Right lobe of liver (tissue), 6 donors: ENCODE results near the gene HGD. TPM values are rescaled to one million over a fixed set of nuclear protein-coding genes. Genes with fewer than 3 reads are reported as not detected.

Experiments
- ATAC-seq, 4 donors: fragments of 200-7000 bp; cut with Tn5 transposase; one replicate each; pipeline ENCODE4 v1.9.1; 2020; ENCODE audit warnings: mild to moderate bottlenecking in 4 of 4, moderate library complexity in 4 of 4
- DNase-seq, 3 donors: peaks; one replicate each; pipeline ENCODE4 v3.0.0-alpha.2; 2020
- H3K27ac ChIP-seq, 3 donors: fragments of 200-600 bp; one replicate each; pipeline ENCODE4 v1.8.0; 2022
- H3K27me3 ChIP-seq, 2 donors: fragments of 200-600 bp; one replicate each; pipeline ENCODE4 v1.8.0; 2022
- H3K36me3 ChIP-seq, 4 donors: fragments of 200-600 bp; sonication (generic) in 1 of 4; one replicate each; pipeline versions ENCODE4 v1.5.1 to v1.8.0; 2017 to 2022; ENCODE audit warnings: control low read depth in 1 of 4
- H3K4me1 ChIP-seq, 4 donors: fragments of 200-600 bp; sonication (generic) in 1 of 4; one replicate each; pipeline versions ENCODE4 v1.5.1 to v1.8.0; 2017 to 2022; ENCODE audit warnings: control low read depth in 1 of 4
- H3K4me3 ChIP-seq, 3 donors: fragments of 200-600 bp; one replicate each; pipeline ENCODE4 v1.8.0; 2022
- H3K9me3 ChIP-seq, 4 donors: fragments of 200-600 bp; sonication (generic) in 1 of 4; one replicate each; pipeline versions ENCODE4 v1.5.1 to v1.8.0; 2017 to 2022; ENCODE audit warnings: control low read depth in 1 of 4
- CTCF ChIP-seq, 4 donors: fragments of 200-600 bp in 3 of 4; fragments of 450-650 bp in 1 of 4; IDR thresholded peaks; one replicate each; pipeline versions ENCODE4 v1.5.1 to v1.8.0; 2016 to 2022; ENCODE audit warnings: antibody characterized with exemption in 4 of 4, mild to moderate bottlenecking in 2 of 4
- POLR2A ChIP-seq: fragments of 450-650 bp; IDR thresholded peaks from one replicate; pipeline ENCODE4 v1.6.1; 2017; ENCODE audit warnings: antibody characterized with exemption, mild to moderate bottlenecking
- WGBS: methylation state at CpG from one replicate; pipeline ENCODE4 v1.1.6; 2018; ENCODE audit warnings: low coverage, low lambda C conversion rate; ENCODE audit not compliant: insufficient coverage; ENCODE audit errors: missing lambda C conversion rate; 5-methylcytosine and 5-hydroxymethylcytosine counted together
- intact Hi-C, 2 donors: fragments of 100-400 bp; cut with DNase I; formaldehyde crosslinking; loops; one replicate each; pipeline versions ENCODE4 v1.11.2 to v1.14.1; 2022
- total RNA-seq, 6 experiments: library from RNA; depleted of rRNA in 2 of 6; stranded (reverse); fragments of >200 nt in 2 of 6; fragmentation: NEBNext Ultra II Directional in 3 of 6; extraction: Animal tissue kit (Norgen Biotek cat#: 25700) in 3 of 6; gene quantifications; one replicate each; pipeline versions ENCODE4 v1.1.0 to v1.2.4, GENCODE V29; 2016 to 2023
- donor health status: DM: no; HTN: yes; CAD: no.
- donor health status: DM: no; HTN: no; CAD: no.
- donor health status: DM: no; HTN: no; CAD: no.
- donor health status: DM: no; HTN: yes; CAD: no.
- donor health status: DM: no; HTN: yes; CAD: no.

The HGD gene
- total RNA-seq, 6 experiments from 2014 or later = 117 to 610 (median 341) TPM

- no peak for TF ChIP-seq CTCF (IDR thresholded peaks at IDR 0.05)
- no peak for TF ChIP-seq POLR2A
- H3K4me3 ChIP-seq = no peak overlapping the region
- H3K9me3 ChIP-seq = no peaks in the 10 kb centered on the region
- DNase-seq = no peak
- peak in 3 of 4 donors; percentile 33 to 41 (median 38) for ATAC-seq
- WGBS = 58% methylated on average over 5 of the region's 5 CpGs
- H3K36me3 ChIP-seq = peaks cover 0 to 76% (median 5%) of the 10 kb centered on the region in 4 donors
- H3K27ac ChIP-seq = peak overlapping the region in 1 of 3 donors; percentile 21
- no peaks in the 10 kb centered on the region for H3K27me3 ChIP-seq
- H3K4me1 ChIP-seq = peaks cover 0 to 18% (median 0%) of the 10 kb centered on the region in 4 donors
- intact Hi-C loops = no loop called here
Observed at GRCh38 chr3:120661945-120662344, 20.1 kb downstream of the HGD start.

- intact Hi-C loops = no loop called here
- H3K27me3 ChIP-seq = no peaks in the 10 kb centered on the region
- no peak for TF ChIP-seq CTCF (IDR thresholded peaks at IDR 0.05)
- no peak for TF ChIP-seq POLR2A
- H3K4me3 ChIP-seq = no peak overlapping the region
- peaks cover 0 to 14% (median 0%) of the 10 kb centered on the region in 4 donors for H3K4me1 ChIP-seq
- H3K9me3 ChIP-seq = no peaks in the 10 kb centered on the region
- peak overlapping the region in 2 of 3 donors; percentile 8 to 21 for H3K27ac ChIP-seq
- peaks cover 0 to 76% (median 5%) of the 10 kb centered on the region in 4 donors for H3K36me3 ChIP-seq
- DNase-seq = no peak
- peak in 2 of 4 donors; percentile 55 to 78 for ATAC-seq
- WGBS = 20% methylated on average over 2 of the region's 2 CpGs
Observed at GRCh38 chr3:120661106-120661905, 20.7 kb downstream of the HGD start.

- Histone ChIP-seq H3K9me3 (no peaks in the 10 kb centered on the region), H3K27me3 (no peaks in the 10 kb centered on the region), H3K36me3 (peaks cover 0 to 77% (median 9%) of the 10 kb centered on the region in 4 donors), H3K27ac (no peak overlapping the region), H3K4me1 (peaks cover 0 to 11% (median 0%) of the 10 kb centered on the region in 4 donors), H3K4me3 (no peak overlapping the region)
- TF ChIP-seq CTCF (IDR thresholded peaks at IDR 0.05) (no peak), POLR2A (no peak)
- ATAC-seq (no peak), DNase-seq (no peak)
- intact Hi-C loops = no loop called here
- 60% methylated on average over 1 of the region's 2 CpGs for WGBS
Observed at GRCh38 chr3:120659834-120660233, 22.2 kb downstream of the HGD start.

- intact Hi-C loops = no loop called here
- DNase-seq (no peak), ATAC-seq (peak in 1 of 4 donors; percentile 43)
- H3K4me1 ChIP-seq = peaks cover 0 to 11% (median 0%) of the 10 kb centered on the region in 4 donors
- H3K9me3 ChIP-seq = no peaks in the 10 kb centered on the region
- peaks cover 0 to 78% (median 11%) of the 10 kb centered on the region in 4 donors for H3K36me3 ChIP-seq
- no peaks in the 10 kb centered on the region for H3K27me3 ChIP-seq
- no peak overlapping the region for H3K27ac ChIP-seq
- H3K4me3 ChIP-seq = no peak overlapping the region
- WGBS = 80% methylated on average over 1 of the region's 1 CpG
- TF ChIP-seq CTCF (IDR thresholded peaks at IDR 0.05) (no peak), POLR2A (no peak)
Observed at GRCh38 chr3:120659285-120659684, 22.8 kb downstream of the HGD start.
